Panc1 (cell line): ENCODE measurements around the gene ARHGAP8. TPM values are rescaled to one million over a fixed set of nuclear protein-coding genes. Genes with fewer than 3 reads are reported as not detected.

Source experiments
- ATAC-seq: fragments of 200-7000 bp; cut with Tn5 transposase; 2 replicates; pipeline ENCODE4 v1.9.1; 2020; ENCODE audit warnings: mild to moderate bottlenecking, moderate library complexity
- BruUV-seq: library from RNA; stranded (reverse); fragments of 400-500 nt; replicated peaks from 2 replicates; lab custom pipeline; 2021; lab: Mats Ljungman, UMichigan
- CTCF ChIA-PET: fragments of 300-600 bp; sonication (Branson Sonifier 250); formaldehyde crosslinking; loops from one replicate; lab custom pipeline; 2022; ENCODE audit warnings: antibody characterized with exemption; lab: Charles Lee
- POLR2A ChIA-PET: fragments of 300-600 bp; sonication (Branson Sonifier 250); formaldehyde crosslinking; loops from one replicate; lab custom pipeline; 2022; ENCODE audit warnings: antibody characterized with exemption; lab: Charles Lee
- DNase-seq: peaks from one replicate; pipeline ENCODE4 v3.0.0-alpha.2; 2010; ENCODE audit warnings: low read depth, low spot score
- H3K27ac ChIP-seq: 2 replicates; pipeline ENCODE4 v1.5.1; 2011; ENCODE audit warnings: mild to moderate bottlenecking, low read length, inconsistent platforms
- H3K27me3 ChIP-seq: fragments of 200-500 bp; sonication (Bioruptor generic); 2 replicates; pipeline ENCODE4 v1.6.0; 2014; ENCODE audit warnings: low read length, inconsistent platforms; ENCODE audit not compliant: control insufficient read depth, insufficient read depth
- H3K36me3 ChIP-seq: fragments of 200-500 bp; sonication (Bioruptor generic); 2 replicates; pipeline ENCODE4 v1.5.1; 2014; ENCODE audit warnings: inconsistent platforms, mild to moderate bottlenecking, low read length, moderate library complexity; ENCODE audit not compliant: control insufficient read depth, insufficient read depth
- H3K4me1 ChIP-seq: 2 replicates; pipeline ENCODE4 v1.5.1; 2011; ENCODE audit warnings: inconsistent platforms, mild to moderate bottlenecking, low read length, moderate library complexity; ENCODE audit not compliant: control insufficient read depth, insufficient read depth
- H3K4me3 ChIP-seq, 2 experiments: 2 replicates each; pipeline ENCODE4 v1.5.1; 2011 to 2012; ENCODE audit warnings: low read depth in 2 of 2, low read length in 2 of 2, mild to moderate bottlenecking in 2 of 2, inconsistent platforms in 1 of 2, moderate library complexity in 1 of 2
- H3K9me3 ChIP-seq: fragments of 200-500 bp; sonication (Bioruptor generic); 2 replicates; pipeline ENCODE4 v1.5.1; 2014; ENCODE audit warnings: low read depth, mild to moderate bottlenecking, inconsistent platforms, low read length, moderate library complexity; ENCODE audit not compliant: control insufficient read depth, insufficient read depth
- POLR2AphosphoS5 ChIP-seq: IDR thresholded peaks from 2 replicates; pipeline ENCODE4 v1.6.1; 2012; ENCODE audit warnings: mild to moderate bottlenecking, low read depth, low read length, moderate library complexity
- SIN3A ChIP-seq: IDR thresholded peaks from 2 replicates; pipeline ENCODE4 v1.6.1; 2012; ENCODE audit warnings: low read depth, mild to moderate bottlenecking, low read length, moderate library complexity, borderline replicate concordance; ENCODE audit not compliant: insufficient read depth
- TCF7L2 ChIP-seq: IDR thresholded peaks from 2 replicates; pipeline ENCODE4 v1.6.1; 2011; ENCODE audit warnings: mild to moderate bottlenecking, low read depth, low read length, inconsistent platforms
- in situ Hi-C: cut with HindIII; loops from 2 replicates; pipeline ENCODE4 v1.10.0; 2016; ENCODE audit warnings: low sequenced_read_pairs, low pct_unique_long_range_greater_than_20kb
- intact Hi-C: fragments of 100-400 bp; cut with micrococcal nuclease; formaldehyde crosslinking; loops from one replicate; pipeline ENCODE4 v1.10.0; 2022; ENCODE audit not compliant: unreplicated experiment
- total RNA-seq: library from RNA; stranded (reverse); gene quantifications from one replicate; pipeline ENCODE4 v1.2.1, GENCODE V29; 2021; ENCODE audit not compliant: unreplicated experiment
- TF ChIP-seq, protein P1 (sequence below), 2 experiments: IDR thresholded peaks; 2 replicates each; pipeline ENCODE4 v1.6.1; 2011 to 2012; ENCODE audit warnings: low read depth in 2 of 2, control low read depth in 1 of 2, low read length in 1 of 2, mild to moderate bottlenecking in 1 of 2, moderate library complexity in 1 of 2; ENCODE audit not compliant: insufficient read depth in 1 of 2
- TF ChIP-seq, protein P2 (sequence below): fragments of 450-650 bp; IDR thresholded peaks from 2 replicates; pipeline ENCODE4 v1.5.1; 2017; ENCODE audit warnings: mild to moderate bottlenecking

The ARHGAP8 gene
- total RNA-seq, 1 experiment from 2014 or later = 9.2 TPM

DNA sequence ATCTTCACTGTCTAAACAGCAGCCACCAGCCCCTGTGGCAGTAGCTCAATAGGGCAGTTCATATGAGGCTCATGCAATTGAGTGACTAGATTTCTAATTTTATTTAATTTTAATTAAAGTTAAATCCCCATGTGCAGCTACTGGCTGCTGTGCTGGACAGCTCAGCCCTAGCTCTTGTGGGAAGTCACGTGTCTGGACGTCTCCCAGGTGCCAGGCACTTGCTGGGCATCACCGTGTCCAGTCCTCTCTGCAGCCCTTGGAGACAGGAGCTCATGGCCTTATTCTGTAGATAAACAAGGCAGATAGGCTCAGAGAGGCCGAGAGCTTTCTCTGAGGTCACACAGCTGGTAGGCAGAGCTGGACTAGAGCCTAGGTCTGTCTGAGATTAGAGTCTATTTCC is 95.0 kb downstream of the ARHGAP8 start:
- H3K4me3 ChIP-seq = no peak overlapping the region
- no peaks in the 10 kb centered on the region for H3K4me1 ChIP-seq
- BruUV-seq = no TSS peak
- in situ Hi-C loops (no loop called here), intact Hi-C loops (no loop called here)
- no peak for DNase-seq
- H3K27me3 ChIP-seq = no peaks in the 10 kb centered on the region
- no peaks in the 10 kb centered on the region for H3K36me3 ChIP-seq
- CTCF ChIA-PET = no interaction called here
- POLR2A ChIA-PET = no interaction called here
- no peaks in the 10 kb centered on the region for H3K9me3 ChIP-seq
- no peak for ATAC-seq
- H3K27ac ChIP-seq = no peak overlapping the region
- TF ChIP-seq, protein P1, sequence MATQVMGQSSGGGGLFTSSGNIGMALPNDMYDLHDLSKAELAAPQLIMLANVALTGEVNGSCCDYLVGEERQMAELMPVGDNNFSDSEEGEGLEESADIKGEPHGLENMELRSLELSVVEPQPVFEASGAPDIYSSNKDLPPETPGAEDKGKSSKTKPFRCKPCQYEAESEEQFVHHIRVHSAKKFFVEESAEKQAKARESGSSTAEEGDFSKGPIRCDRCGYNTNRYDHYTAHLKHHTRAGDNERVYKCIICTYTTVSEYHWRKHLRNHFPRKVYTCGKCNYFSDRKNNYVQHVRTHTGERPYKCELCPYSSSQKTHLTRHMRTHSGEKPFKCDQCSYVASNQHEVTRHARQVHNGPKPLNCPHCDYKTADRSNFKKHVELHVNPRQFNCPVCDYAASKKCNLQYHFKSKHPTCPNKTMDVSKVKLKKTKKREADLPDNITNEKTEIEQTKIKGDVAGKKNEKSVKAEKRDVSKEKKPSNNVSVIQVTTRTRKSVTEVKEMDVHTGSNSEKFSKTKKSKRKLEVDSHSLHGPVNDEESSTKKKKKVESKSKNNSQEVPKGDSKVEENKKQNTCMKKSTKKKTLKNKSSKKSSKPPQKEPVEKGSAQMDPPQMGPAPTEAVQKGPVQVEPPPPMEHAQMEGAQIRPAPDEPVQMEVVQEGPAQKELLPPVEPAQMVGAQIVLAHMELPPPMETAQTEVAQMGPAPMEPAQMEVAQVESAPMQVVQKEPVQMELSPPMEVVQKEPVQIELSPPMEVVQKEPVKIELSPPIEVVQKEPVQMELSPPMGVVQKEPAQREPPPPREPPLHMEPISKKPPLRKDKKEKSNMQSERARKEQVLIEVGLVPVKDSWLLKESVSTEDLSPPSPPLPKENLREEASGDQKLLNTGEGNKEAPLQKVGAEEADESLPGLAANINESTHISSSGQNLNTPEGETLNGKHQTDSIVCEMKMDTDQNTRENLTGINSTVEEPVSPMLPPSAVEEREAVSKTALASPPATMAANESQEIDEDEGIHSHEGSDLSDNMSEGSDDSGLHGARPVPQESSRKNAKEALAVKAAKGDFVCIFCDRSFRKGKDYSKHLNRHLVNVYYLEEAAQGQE (IDR thresholded peaks at IDR 0.05; ENCODE audit: insufficient read depth in 1 of 2, low read depth in 2 of 2, low read length in 1 of 2) = no peak
- TF ChIP-seq TCF7L2 = no peak
- no peak for TF ChIP-seq SIN3A
- TF ChIP-seq, protein P2, sequence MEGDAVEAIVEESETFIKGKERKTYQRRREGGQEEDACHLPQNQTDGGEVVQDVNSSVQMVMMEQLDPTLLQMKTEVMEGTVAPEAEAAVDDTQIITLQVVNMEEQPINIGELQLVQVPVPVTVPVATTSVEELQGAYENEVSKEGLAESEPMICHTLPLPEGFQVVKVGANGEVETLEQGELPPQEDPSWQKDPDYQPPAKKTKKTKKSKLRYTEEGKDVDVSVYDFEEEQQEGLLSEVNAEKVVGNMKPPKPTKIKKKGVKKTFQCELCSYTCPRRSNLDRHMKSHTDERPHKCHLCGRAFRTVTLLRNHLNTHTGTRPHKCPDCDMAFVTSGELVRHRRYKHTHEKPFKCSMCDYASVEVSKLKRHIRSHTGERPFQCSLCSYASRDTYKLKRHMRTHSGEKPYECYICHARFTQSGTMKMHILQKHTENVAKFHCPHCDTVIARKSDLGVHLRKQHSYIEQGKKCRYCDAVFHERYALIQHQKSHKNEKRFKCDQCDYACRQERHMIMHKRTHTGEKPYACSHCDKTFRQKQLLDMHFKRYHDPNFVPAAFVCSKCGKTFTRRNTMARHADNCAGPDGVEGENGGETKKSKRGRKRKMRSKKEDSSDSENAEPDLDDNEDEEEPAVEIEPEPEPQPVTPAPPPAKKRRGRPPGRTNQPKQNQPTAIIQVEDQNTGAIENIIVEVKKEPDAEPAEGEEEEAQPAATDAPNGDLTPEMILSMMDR = no peak
- no peak for TF ChIP-seq POLR2AphosphoS5

DNA sequence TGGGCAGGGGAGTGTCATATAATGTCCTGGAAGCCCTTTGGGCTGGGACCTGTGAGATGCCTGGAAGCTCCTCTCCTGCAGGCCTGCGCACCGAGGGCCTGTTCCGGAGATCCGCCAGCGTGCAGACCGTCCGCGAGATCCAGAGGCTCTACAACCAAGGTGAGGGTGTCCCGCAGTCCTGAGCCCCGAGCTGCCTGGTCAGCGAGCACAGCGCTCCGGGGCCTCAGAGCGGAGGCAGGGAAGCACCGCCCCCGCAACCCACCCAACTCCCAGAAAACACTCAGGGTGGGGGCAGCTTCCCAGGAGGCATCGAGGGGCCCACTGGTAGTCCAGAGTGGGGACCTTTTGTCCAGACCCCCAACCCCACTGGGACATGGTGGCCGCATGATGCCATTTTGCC is 95.5 kb downstream of the ARHGAP8 start:
- in situ Hi-C loops (no loop called here), intact Hi-C loops (no loop called here)
- BruUV-seq = no TSS peak
- DNase-seq (no peak), ATAC-seq (no peak)
- H3K27ac ChIP-seq = no peak overlapping the region
- H3K27me3 ChIP-seq = no peaks in the 10 kb centered on the region
- CTCF ChIA-PET = no interaction called here
- TF ChIP-seq, protein P1 (IDR thresholded peaks at IDR 0.05; ENCODE audit: insufficient read depth in 1 of 2, low read depth in 2 of 2, low read length in 1 of 2) = no peak
- TF ChIP-seq, protein P2 = no peak
- TF ChIP-seq POLR2AphosphoS5 (no peak), TCF7L2 (no peak), SIN3A (no peak)
- no peaks in the 10 kb centered on the region for H3K4me1 ChIP-seq
- no peaks in the 10 kb centered on the region for H3K9me3 ChIP-seq
- H3K4me3 ChIP-seq = no peak overlapping the region
- POLR2A ChIA-PET = no interaction called here
- H3K36me3 ChIP-seq = no peaks in the 10 kb centered on the region
